IMR-90 (cell line): Measurements from ENCODE around the gene RASGRF1. TPM values are rescaled to one million over a fixed set of nuclear protein-coding genes. Genes with fewer than 3 reads are reported as not detected.

Experiments
- ATAC-seq: fragments of 200-7000 bp; cut with Tn5 transposase; 2 replicates; pipeline ENCODE4 v1.9.1; 2020; ENCODE audit warnings: low read depth, mild to moderate bottlenecking, moderate library complexity
- BruUV-seq: library from RNA; stranded (reverse); fragments of 400-500 nt; replicated peaks from 2 replicates; lab custom pipeline; 2021; lab: Mats Ljungman, UMichigan
- CTCF ChIA-PET: fragments of 300-600 bp; formaldehyde crosslinking; extraction: SDS; loops from one replicate; lab custom pipeline; 2021; ENCODE audit warnings: antibody characterized with exemption; lab: Yijun Ruan, JAX
- POLR2A ChIA-PET: fragments of 300-600 bp; sonication (Branson Sonifier 250); formaldehyde crosslinking; loops from one replicate; lab custom pipeline; 2022; ENCODE audit warnings: antibody characterized with exemption; ENCODE audit not compliant: unreplicated experiment; lab: Charles Lee
- DNase-seq: peaks from one replicate; pipeline ENCODE4 v3.0.0; 2013
- H2AFZ ChIP-seq: replicated peaks from 2 replicates; pipeline ENCODE3; 2013; ENCODE audit warnings: low read length, mild to moderate bottlenecking; ENCODE audit not compliant: poor library complexity
- H2AK5ac ChIP-seq: 2 replicates; pipeline ENCODE4 v1.6.1; 2013; ENCODE audit warnings: low read depth, low read length, inconsistent platforms
- H2AK9ac ChIP-seq: replicated peaks from 2 replicates; pipeline ENCODE3; 2013; ENCODE audit warnings: mild to moderate bottlenecking, low read depth, low read length, moderate library complexity; ENCODE audit not compliant: poor library complexity
- H2BK120ac ChIP-seq: 2 replicates; pipeline ENCODE4 v1.6.1; 2013; ENCODE audit warnings: low read depth, low read length, inconsistent platforms
- H2BK15ac ChIP-seq: 3 replicates; pipeline ENCODE4 v1.6.1; 2013; ENCODE audit warnings: low read depth, low read length, inconsistent platforms
- H2BK20ac ChIP-seq: 2 replicates; pipeline ENCODE4 v1.6.1; 2013; ENCODE audit warnings: low read depth, mild to moderate bottlenecking, inconsistent platforms, low read length, moderate library complexity
- H2BK5ac ChIP-seq: 2 replicates; pipeline ENCODE4 v1.6.1; 2013; ENCODE audit warnings: mild to moderate bottlenecking, low read depth, low read length, inconsistent platforms; ENCODE audit not compliant: poor library complexity, severe bottlenecking
- H3K14ac ChIP-seq: replicated peaks from 2 replicates; pipeline ENCODE4 v1.6.1; 2013; ENCODE audit warnings: low read depth, low read length, inconsistent platforms
- H3K18ac ChIP-seq: 2 replicates; pipeline ENCODE4 v1.6.1; 2013; ENCODE audit warnings: low read depth, low read length, control low read depth
- H3K23ac ChIP-seq: 2 replicates; pipeline ENCODE4 v1.6.1; 2013; ENCODE audit warnings: low read depth, low read length, inconsistent platforms
- H3K27ac ChIP-seq: 2 replicates; pipeline ENCODE4 v1.5.1; 2013; ENCODE audit warnings: mild to moderate bottlenecking, control low read depth, low read length; ENCODE audit not compliant: insufficient read depth
- H3K27me3 ChIP-seq: 2 replicates; pipeline ENCODE4 v1.6.1; 2013; ENCODE audit warnings: low read length; ENCODE audit not compliant: control insufficient read depth, insufficient read depth
- H3K36me3 ChIP-seq: 2 replicates; pipeline ENCODE4 v1.6.1; 2013; ENCODE audit warnings: low read length, mixed read lengths; ENCODE audit not compliant: control insufficient read depth, insufficient read depth
- H3K4ac ChIP-seq: 2 replicates; pipeline ENCODE4 v1.6.1; 2013; ENCODE audit warnings: low read depth, low read length, inconsistent platforms
- H3K4me1 ChIP-seq: 2 replicates; pipeline ENCODE4 v1.6.1; 2013; ENCODE audit warnings: low read length, mixed read lengths; ENCODE audit not compliant: control insufficient read depth, insufficient read depth
- H3K4me2 ChIP-seq: 2 replicates; pipeline ENCODE4 v1.6.1; 2013; ENCODE audit warnings: low read depth, mild to moderate bottlenecking, control low read depth, low read length, moderate library complexity
- H3K4me3 ChIP-seq: 2 replicates; pipeline ENCODE4 v1.5.1; 2013; ENCODE audit warnings: low read depth, mild to moderate bottlenecking, control low read depth, low read length, moderate library complexity; ENCODE audit not compliant: insufficient read depth
- H3K56ac ChIP-seq: 2 replicates; pipeline ENCODE4 v1.6.1; 2013; ENCODE audit warnings: low read length, inconsistent platforms; ENCODE audit not compliant: insufficient read depth; ENCODE audit errors: extremely low read depth
- H3K79me1 ChIP-seq, 2 experiments: 2 replicates each; pipeline ENCODE4 v1.6.1; 2013; ENCODE audit warnings: low read length in 2 of 2, inconsistent platforms in 1 of 2, low read depth in 1 of 2
- H3K9ac ChIP-seq: 2 replicates; pipeline ENCODE4 v1.6.1; 2013; ENCODE audit warnings: low read depth, low read length, control low read depth
- H3K9me1 ChIP-seq: 2 replicates; pipeline ENCODE4 v1.6.1; 2013; ENCODE audit warnings: low read length, inconsistent platforms; ENCODE audit not compliant: insufficient read depth
- H3K9me3 ChIP-seq: 2 replicates; pipeline ENCODE4 v1.6.1; 2013; ENCODE audit warnings: low read length; ENCODE audit not compliant: control insufficient read depth, insufficient read depth
- H4K20me1 ChIP-seq: 2 replicates; pipeline ENCODE4 v1.6.1; 2013; ENCODE audit warnings: low read length, inconsistent platforms; ENCODE audit not compliant: insufficient read depth
- H4K5ac ChIP-seq: 2 replicates; pipeline ENCODE4 v1.6.1; 2013; ENCODE audit warnings: mild to moderate bottlenecking, low read depth, low read length, control low read depth
- H4K8ac ChIP-seq, 2 experiments: 2 replicates each; pipeline ENCODE4 v1.6.1; 2013; ENCODE audit warnings: low read depth in 2 of 2, low read length in 2 of 2, control low read depth in 1 of 2, inconsistent platforms in 1 of 2
- H4K91ac ChIP-seq: 2 replicates; pipeline ENCODE4 v1.6.1; 2013; ENCODE audit warnings: low read depth, low read length, inconsistent platforms; ENCODE audit not compliant: insufficient read depth
- BHLHE40 ChIP-seq: fragments of 150-350 bp; IDR thresholded peaks from 2 replicates; pipeline ENCODE4 v1.6.1; 2016; ENCODE audit warnings: mild to moderate bottlenecking, low read depth, low read length
- CEBPB ChIP-seq: IDR thresholded peaks from 2 replicates; pipeline ENCODE4 v1.6.1; 2012; ENCODE audit warnings: low read depth, low read length, improper control_type of control experiment
- CHD1 ChIP-seq: IDR thresholded peaks from 2 replicates; pipeline ENCODE4 v1.6.1; 2012; ENCODE audit warnings: low read depth, low read length, improper control_type of control experiment
- FOS ChIP-seq: fragments of 150-350 bp; IDR thresholded peaks from 2 replicates; pipeline ENCODE4 v1.6.1; 2016; ENCODE audit warnings: low read depth, low read length
- MAFK ChIP-seq: IDR thresholded peaks from 2 replicates; pipeline ENCODE4 v1.6.1; 2012; ENCODE audit warnings: low read depth, low read length, improper control_type of control experiment
- MAZ ChIP-seq: IDR thresholded peaks from 2 replicates; pipeline ENCODE4 v1.6.1; 2012; ENCODE audit warnings: low read depth, mild to moderate bottlenecking, low read length, improper control_type of control experiment, moderate library complexity, borderline replicate concordance
- MXI1 ChIP-seq: IDR thresholded peaks from 2 replicates; pipeline ENCODE4 v1.6.1; 2012; ENCODE audit warnings: low read depth, mild to moderate bottlenecking, low read length, moderate library complexity, borderline replicate concordance
- NFE2L2 ChIP-seq: fragments of 150-350 bp; IDR thresholded peaks from 2 replicates; pipeline ENCODE4 v1.6.1; 2016; ENCODE audit warnings: low read depth, mild to moderate bottlenecking, low read length
- POLR2A ChIP-seq: IDR thresholded peaks from 2 replicates; pipeline ENCODE4 v1.6.1; 2012; ENCODE audit warnings: mild to moderate bottlenecking, low read depth, low read length
- RAD21 ChIP-seq: IDR thresholded peaks from 2 replicates; pipeline ENCODE4 v1.6.1; 2012; ENCODE audit warnings: low read length, improper control_type of control experiment
- RCOR1 ChIP-seq: IDR thresholded peaks from 2 replicates; pipeline ENCODE4 v1.6.1; 2012; ENCODE audit warnings: mild to moderate bottlenecking, low read length, improper control_type of control experiment; ENCODE audit not compliant: insufficient replicate concordance
- RFX5 ChIP-seq: IDR thresholded peaks from 2 replicates; pipeline ENCODE4 v1.8.0; 2012; ENCODE audit warnings: low read depth, mild to moderate bottlenecking, low read length, moderate library complexity
- SMC3 ChIP-seq: fragments of 150-350 bp; IDR thresholded peaks from 2 replicates; pipeline ENCODE4 v1.6.1; 2016; ENCODE audit warnings: low read depth, mild to moderate bottlenecking, antibody characterized with exemption, low read length, moderate library complexity
- WGBS, 2 experiments: methylation state at CpG; one replicate each; pipeline versions ENCODE4 v1.1.5 to v1.1.7; 2013; ENCODE audit warnings: missing lambda C conversion rate in 2 of 2; ENCODE audit not compliant: insufficient read length in 1 of 2; ENCODE audit errors: extremely low coverage in 2 of 2; 5-methylcytosine and 5-hydroxymethylcytosine counted together
- dilution Hi-C: fragments of 300-500 bp; cut with HindIII; formaldehyde crosslinking; loops from one replicate; pipeline ENCODE4 v1.14.3; 2018; ENCODE audit warnings: low sequenced_read_pairs; ENCODE audit not compliant: unreplicated experiment
- in situ Hi-C: fragments of 300-500 bp; cut with MboI; formaldehyde crosslinking; loops from 3 replicates; pipeline ENCODE4 v1.14.3; 2019; ENCODE audit warnings: low sequenced_read_pairs, inconsistent platforms, mixed read lengths
- intact Hi-C: fragments of 100-400 bp; cut with micrococcal nuclease; formaldehyde crosslinking; loops from 2 replicates; pipeline ENCODE4 v1.10.0; 2022
- polyA plus RNA-seq, 3 experiments: library from polyadenylated mRNA; depleted of rRNA; stranded (reverse); fragments of >200 nt; gene quantifications; 2 replicates each; pipeline ENCODE4 v1.2.3, GENCODE V29; 2012; ENCODE audit warnings: low replicate concordance in 1 of 3
- total RNA-seq: library from RNA; depleted of rRNA; stranded (reverse); fragments of >200 nt; gene quantifications from 2 replicates; pipeline ENCODE4 v1.2.3, GENCODE V29; 2012
- TF ChIP-seq, protein P1 (sequence below): conservative IDR thresholded peaks from 2 replicates; pipeline ENCODE4 v1.5.1; 2012; ENCODE audit warnings: mild to moderate bottlenecking, low read depth, low read length, improper control_type of control experiment
- TF ChIP-seq, protein P2 (sequence below): fragments of 150-350 bp; IDR thresholded peaks from 2 replicates; pipeline ENCODE4 v1.6.1; 2017; ENCODE audit warnings: mild to moderate bottlenecking, antibody characterized with exemption, low read length, low read depth
- TF ChIP-seq, protein P3 (sequence below): fragments of 150-350 bp; IDR thresholded peaks from 2 replicates; pipeline ENCODE4 v1.6.1; 2016; ENCODE audit warnings: low read depth, mild to moderate bottlenecking, low read length, moderate library complexity, borderline replicate concordance

Gene RASGRF1
- total and polyA plus RNA-seq, 2 of the 4 experiments (the other 2 are of a cell fraction), result under 0.01 to 0.15 TPM

DNA sequence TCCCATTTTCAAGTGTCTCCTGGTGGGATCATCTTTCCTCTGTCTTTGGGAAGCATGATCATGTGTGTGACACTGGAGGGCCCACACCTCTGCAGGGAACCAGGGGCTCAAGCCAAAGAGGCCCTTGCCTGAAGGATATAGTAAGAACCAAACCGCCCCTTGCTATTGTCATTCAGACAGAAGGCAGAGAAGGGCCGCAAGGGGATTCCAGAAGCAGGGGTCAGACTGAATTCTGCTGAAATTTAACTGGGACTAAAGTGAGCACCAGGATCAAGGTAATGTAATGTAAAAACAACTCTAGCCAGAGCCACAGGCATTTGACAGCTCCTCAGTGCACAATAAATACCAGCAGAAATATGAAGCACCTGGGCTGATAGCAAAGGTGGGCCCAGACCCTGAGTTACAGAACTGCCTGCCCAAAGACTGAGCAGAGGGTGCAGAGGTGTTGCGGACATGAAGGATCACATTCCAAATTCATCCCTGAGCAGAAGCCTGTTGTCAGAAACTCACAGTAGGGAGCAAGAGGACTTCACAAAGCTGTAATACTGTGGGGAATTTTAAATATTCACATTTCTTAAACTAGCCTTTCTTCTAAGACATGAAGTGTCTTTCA, 46.0 kb upstream of the RASGRF1 start:
- Histone ChIP-seq H3K36me3 (no peaks in the 10 kb centered on the region), H3K4ac (no peak overlapping the region), H3K14ac (no peak overlapping the region), H3K9me3 (no peaks in the 10 kb centered on the region), H3K9me1 (no peaks in the 10 kb centered on the region), H3K4me3 (no peak overlapping the region), H4K91ac (no peak overlapping the region), H3K79me1 (no peaks in the 10 kb centered on the region), H3K56ac (no peak overlapping the region), H2AFZ (no peak overlapping the region), H3K9ac (no peak overlapping the region), H4K20me1 (no peaks in the 10 kb centered on the region), H2BK120ac (no peak overlapping the region), H2BK20ac (no peak overlapping the region), H2BK15ac (no peak overlapping the region), H3K23ac (no peak overlapping the region), H3K27me3 (no peaks in the 10 kb centered on the region), H3K18ac (no peak overlapping the region), H2AK5ac (no peak overlapping the region), H2AK9ac (no peak overlapping the region), H2BK5ac (no peak overlapping the region), H3K27ac (no peak overlapping the region), H3K4me2 (no peak overlapping the region), H3K4me1 (no peaks in the 10 kb centered on the region), H4K8ac (no peak overlapping the region), H4K5ac (no peak overlapping the region)
- no peak for DNase-seq
- dilution Hi-C loops, result no loop called here
- intact Hi-C loops, result no loop called here
- no peak for TF ChIP-seq SMC3
- TF ChIP-seq, protein P1, sequence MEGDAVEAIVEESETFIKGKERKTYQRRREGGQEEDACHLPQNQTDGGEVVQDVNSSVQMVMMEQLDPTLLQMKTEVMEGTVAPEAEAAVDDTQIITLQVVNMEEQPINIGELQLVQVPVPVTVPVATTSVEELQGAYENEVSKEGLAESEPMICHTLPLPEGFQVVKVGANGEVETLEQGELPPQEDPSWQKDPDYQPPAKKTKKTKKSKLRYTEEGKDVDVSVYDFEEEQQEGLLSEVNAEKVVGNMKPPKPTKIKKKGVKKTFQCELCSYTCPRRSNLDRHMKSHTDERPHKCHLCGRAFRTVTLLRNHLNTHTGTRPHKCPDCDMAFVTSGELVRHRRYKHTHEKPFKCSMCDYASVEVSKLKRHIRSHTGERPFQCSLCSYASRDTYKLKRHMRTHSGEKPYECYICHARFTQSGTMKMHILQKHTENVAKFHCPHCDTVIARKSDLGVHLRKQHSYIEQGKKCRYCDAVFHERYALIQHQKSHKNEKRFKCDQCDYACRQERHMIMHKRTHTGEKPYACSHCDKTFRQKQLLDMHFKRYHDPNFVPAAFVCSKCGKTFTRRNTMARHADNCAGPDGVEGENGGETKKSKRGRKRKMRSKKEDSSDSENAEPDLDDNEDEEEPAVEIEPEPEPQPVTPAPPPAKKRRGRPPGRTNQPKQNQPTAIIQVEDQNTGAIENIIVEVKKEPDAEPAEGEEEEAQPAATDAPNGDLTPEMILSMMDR, result no peak
- no peak for TF ChIP-seq BHLHE40
- no peak for TF ChIP-seq RCOR1
- no peak for TF ChIP-seq MXI1
- no peak for TF ChIP-seq POLR2A
- TF ChIP-seq, protein P2, sequence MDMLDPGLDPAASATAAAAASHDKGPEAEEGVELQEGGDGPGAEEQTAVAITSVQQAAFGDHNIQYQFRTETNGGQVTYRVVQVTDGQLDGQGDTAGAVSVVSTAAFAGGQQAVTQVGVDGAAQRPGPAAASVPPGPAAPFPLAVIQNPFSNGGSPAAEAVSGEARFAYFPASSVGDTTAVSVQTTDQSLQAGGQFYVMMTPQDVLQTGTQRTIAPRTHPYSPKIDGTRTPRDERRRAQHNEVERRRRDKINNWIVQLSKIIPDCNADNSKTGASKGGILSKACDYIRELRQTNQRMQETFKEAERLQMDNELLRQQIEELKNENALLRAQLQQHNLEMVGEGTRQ, result no peak
- TF ChIP-seq MAFK, result no peak
- no peak for TF ChIP-seq NFE2L2
- TF ChIP-seq, protein P3, sequence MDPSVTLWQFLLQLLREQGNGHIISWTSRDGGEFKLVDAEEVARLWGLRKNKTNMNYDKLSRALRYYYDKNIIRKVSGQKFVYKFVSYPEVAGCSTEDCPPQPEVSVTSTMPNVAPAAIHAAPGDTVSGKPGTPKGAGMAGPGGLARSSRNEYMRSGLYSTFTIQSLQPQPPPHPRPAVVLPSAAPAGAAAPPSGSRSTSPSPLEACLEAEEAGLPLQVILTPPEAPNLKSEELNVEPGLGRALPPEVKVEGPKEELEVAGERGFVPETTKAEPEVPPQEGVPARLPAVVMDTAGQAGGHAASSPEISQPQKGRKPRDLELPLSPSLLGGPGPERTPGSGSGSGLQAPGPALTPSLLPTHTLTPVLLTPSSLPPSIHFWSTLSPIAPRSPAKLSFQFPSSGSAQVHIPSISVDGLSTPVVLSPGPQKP, result no peak
- TF ChIP-seq RAD21, result no peak
- TF ChIP-seq CEBPB, result no peak
- no peak for TF ChIP-seq FOS
- no peak for TF ChIP-seq RFX5
- no peak for TF ChIP-seq CHD1
- no peak for TF ChIP-seq MAZ
- POLR2A ChIA-PET, result no interaction called here
- BruUV-seq, result no TSS peak
- CTCF ChIA-PET, result no interaction called here
- in situ Hi-C loops, result no loop called here
- WGBS, 2 experiments, result 0% methylated on average over 1 of the region's 3 CpGs; no CpG with 5 or more reads in 1 of the 2 experiments
- no peak for ATAC-seq
